ENCODE measurements around the gene STK35. TPM values are rescaled to one million over a fixed set of nuclear protein-coding genes. Genes with fewer than 3 reads are reported as not detected.

STK35 gene
- total and polyA plus RNA-seq, 2 of the 13 experiments (the other 11 are each of a cell fraction or from before 2014, with no cell fraction given), result 27.4 to 29.8 TPM

- 0 out of 2 replicates have a peak, but pooled peaks have one; percentile 18 for TF ChIP-seq CSRNP2 (CRISPR knock-in tag; conservative IDR thresholded peaks at IDR 0.05; ENCODE audit: low read depth)
- no peak for TF ChIP-seq ZNF407 (CRISPR knock-in tag; IDR thresholded peaks at IDR 0.05; ENCODE audit: not compliant biosample characterization)
- TF ChIP-seq NFE2L1 (CRISPR knock-in tag; IDR thresholded peaks at IDR 0.05; ENCODE audit: borderline replicate concordance), result peak; percentile 87; the same call in 1 of the 2 replicates
- TF ChIP-seq ZNF460 (CRISPR knock-in tag; IDR thresholded peaks at IDR 0.05; ENCODE audit: borderline replicate concordance), result no peak
- no peak for TF ChIP-seq ZSCAN12 (CRISPR knock-in tag; IDR thresholded peaks at IDR 0.05)
- no peak for TF ChIP-seq ZNF607 (CRISPR knock-in tag; IDR thresholded peaks at IDR 0.05; ENCODE audit: borderline replicate concordance)
- no peak for TF ChIP-seq ELF1 (CRISPR knock-in tag; IDR thresholded peaks at IDR 0.05)
- TF ChIP-seq RFX5 (IDR thresholded peaks at IDR 0.05; ENCODE audit: low read depth, low read length), result no peak
- no peak for TF ChIP-seq TFAP4 (IDR thresholded peaks at IDR 0.05; ENCODE audit: borderline replicate concordance, low read depth)
- peak; percentile 74; the same call in 1 of the 2 replicates for TF ChIP-seq ZNF33A (CRISPR knock-in tag; IDR thresholded peaks at IDR 0.05; ENCODE audit: borderline replicate concordance)
- no peak for TF ChIP-seq SSRP1 (CRISPR knock-in tag; IDR thresholded peaks at IDR 0.05)
- TF ChIP-seq ZBTB46 (CRISPR knock-in tag; IDR thresholded peaks at IDR 0.05; ENCODE audit: borderline replicate concordance), result no peak
- no peak for TF ChIP-seq TSC22D2 (CRISPR knock-in tag; IDR thresholded peaks at IDR 0.05; ENCODE audit: borderline replicate concordance)
Observed at GRCh38 chr20:2101057-2101864, at the start of gene STK35 (continued).

Measured in HepG2 (cell line).